IMR-90 (cell line): Measurements from ENCODE around the gene DMRTC2. TPM values are rescaled to one million over a fixed set of nuclear protein-coding genes. Genes with fewer than 3 reads are reported as not detected.

ENCODE experiments used
- ATAC-seq: fragments of 200-7000 bp; cut with Tn5 transposase; 2 replicates; pipeline ENCODE4 v1.9.1; 2020; ENCODE audit warnings: low read depth, mild to moderate bottlenecking, moderate library complexity
- BruUV-seq: library from RNA; stranded (reverse); fragments of 400-500 nt; replicated peaks from 2 replicates; lab custom pipeline; 2021; lab: Mats Ljungman, UMichigan
- CTCF ChIA-PET: fragments of 300-600 bp; formaldehyde crosslinking; extraction: SDS; loops from one replicate; lab custom pipeline; 2021; ENCODE audit warnings: antibody characterized with exemption; lab: Yijun Ruan, JAX
- POLR2A ChIA-PET: fragments of 300-600 bp; sonication (Branson Sonifier 250); formaldehyde crosslinking; loops from one replicate; lab custom pipeline; 2022; ENCODE audit warnings: antibody characterized with exemption; ENCODE audit not compliant: unreplicated experiment; lab: Charles Lee
- DNase-seq: peaks from one replicate; pipeline ENCODE4 v3.0.0; 2013
- H2AFZ ChIP-seq: replicated peaks from 2 replicates; pipeline ENCODE3; 2013; ENCODE audit warnings: low read length, mild to moderate bottlenecking; ENCODE audit not compliant: poor library complexity
- H2AK5ac ChIP-seq: 2 replicates; pipeline ENCODE4 v1.6.1; 2013; ENCODE audit warnings: low read depth, low read length, inconsistent platforms
- H2AK9ac ChIP-seq: replicated peaks from 2 replicates; pipeline ENCODE3; 2013; ENCODE audit warnings: mild to moderate bottlenecking, low read depth, low read length, moderate library complexity; ENCODE audit not compliant: poor library complexity
- H2BK120ac ChIP-seq: 2 replicates; pipeline ENCODE4 v1.6.1; 2013; ENCODE audit warnings: low read depth, low read length, inconsistent platforms
- H2BK15ac ChIP-seq: 3 replicates; pipeline ENCODE4 v1.6.1; 2013; ENCODE audit warnings: low read depth, low read length, inconsistent platforms
- H2BK20ac ChIP-seq: 2 replicates; pipeline ENCODE4 v1.6.1; 2013; ENCODE audit warnings: low read depth, mild to moderate bottlenecking, inconsistent platforms, low read length, moderate library complexity
- H2BK5ac ChIP-seq: 2 replicates; pipeline ENCODE4 v1.6.1; 2013; ENCODE audit warnings: mild to moderate bottlenecking, low read depth, low read length, inconsistent platforms; ENCODE audit not compliant: poor library complexity, severe bottlenecking
- H3K14ac ChIP-seq: replicated peaks from 2 replicates; pipeline ENCODE4 v1.6.1; 2013; ENCODE audit warnings: low read depth, low read length, inconsistent platforms
- H3K18ac ChIP-seq: 2 replicates; pipeline ENCODE4 v1.6.1; 2013; ENCODE audit warnings: low read depth, low read length, control low read depth
- H3K23ac ChIP-seq: 2 replicates; pipeline ENCODE4 v1.6.1; 2013; ENCODE audit warnings: low read depth, low read length, inconsistent platforms
- H3K27ac ChIP-seq: 2 replicates; pipeline ENCODE4 v1.5.1; 2013; ENCODE audit warnings: mild to moderate bottlenecking, control low read depth, low read length; ENCODE audit not compliant: insufficient read depth
- H3K27me3 ChIP-seq: 2 replicates; pipeline ENCODE4 v1.6.1; 2013; ENCODE audit warnings: low read length; ENCODE audit not compliant: control insufficient read depth, insufficient read depth
- H3K36me3 ChIP-seq: 2 replicates; pipeline ENCODE4 v1.6.1; 2013; ENCODE audit warnings: low read length, mixed read lengths; ENCODE audit not compliant: control insufficient read depth, insufficient read depth
- H3K4ac ChIP-seq: 2 replicates; pipeline ENCODE4 v1.6.1; 2013; ENCODE audit warnings: low read depth, low read length, inconsistent platforms
- H3K4me1 ChIP-seq: 2 replicates; pipeline ENCODE4 v1.6.1; 2013; ENCODE audit warnings: low read length, mixed read lengths; ENCODE audit not compliant: control insufficient read depth, insufficient read depth
- H3K4me2 ChIP-seq: 2 replicates; pipeline ENCODE4 v1.6.1; 2013; ENCODE audit warnings: low read depth, mild to moderate bottlenecking, control low read depth, low read length, moderate library complexity
- H3K4me3 ChIP-seq: 2 replicates; pipeline ENCODE4 v1.5.1; 2013; ENCODE audit warnings: low read depth, mild to moderate bottlenecking, control low read depth, low read length, moderate library complexity; ENCODE audit not compliant: insufficient read depth
- H3K56ac ChIP-seq: 2 replicates; pipeline ENCODE4 v1.6.1; 2013; ENCODE audit warnings: low read length, inconsistent platforms; ENCODE audit not compliant: insufficient read depth; ENCODE audit errors: extremely low read depth
- H3K79me1 ChIP-seq, 2 experiments: 2 replicates each; pipeline ENCODE4 v1.6.1; 2013; ENCODE audit warnings: low read length in 2 of 2, inconsistent platforms in 1 of 2, low read depth in 1 of 2
- H3K9ac ChIP-seq: 2 replicates; pipeline ENCODE4 v1.6.1; 2013; ENCODE audit warnings: low read depth, low read length, control low read depth
- H3K9me1 ChIP-seq: 2 replicates; pipeline ENCODE4 v1.6.1; 2013; ENCODE audit warnings: low read length, inconsistent platforms; ENCODE audit not compliant: insufficient read depth
- H3K9me3 ChIP-seq: 2 replicates; pipeline ENCODE4 v1.6.1; 2013; ENCODE audit warnings: low read length; ENCODE audit not compliant: control insufficient read depth, insufficient read depth
- H4K20me1 ChIP-seq: 2 replicates; pipeline ENCODE4 v1.6.1; 2013; ENCODE audit warnings: low read length, inconsistent platforms; ENCODE audit not compliant: insufficient read depth
- H4K5ac ChIP-seq: 2 replicates; pipeline ENCODE4 v1.6.1; 2013; ENCODE audit warnings: mild to moderate bottlenecking, low read depth, low read length, control low read depth
- H4K8ac ChIP-seq, 2 experiments: 2 replicates each; pipeline ENCODE4 v1.6.1; 2013; ENCODE audit warnings: low read depth in 2 of 2, low read length in 2 of 2, control low read depth in 1 of 2, inconsistent platforms in 1 of 2
- H4K91ac ChIP-seq: 2 replicates; pipeline ENCODE4 v1.6.1; 2013; ENCODE audit warnings: low read depth, low read length, inconsistent platforms; ENCODE audit not compliant: insufficient read depth
- CHD1 ChIP-seq: IDR thresholded peaks from 2 replicates; pipeline ENCODE4 v1.6.1; 2012; ENCODE audit warnings: low read depth, low read length, improper control_type of control experiment
- MAZ ChIP-seq: IDR thresholded peaks from 2 replicates; pipeline ENCODE4 v1.6.1; 2012; ENCODE audit warnings: low read depth, mild to moderate bottlenecking, low read length, improper control_type of control experiment, moderate library complexity, borderline replicate concordance
- MXI1 ChIP-seq: IDR thresholded peaks from 2 replicates; pipeline ENCODE4 v1.6.1; 2012; ENCODE audit warnings: low read depth, mild to moderate bottlenecking, low read length, moderate library complexity, borderline replicate concordance
- POLR2A ChIP-seq: IDR thresholded peaks from 2 replicates; pipeline ENCODE4 v1.6.1; 2012; ENCODE audit warnings: mild to moderate bottlenecking, low read depth, low read length
- RAD21 ChIP-seq: IDR thresholded peaks from 2 replicates; pipeline ENCODE4 v1.6.1; 2012; ENCODE audit warnings: low read length, improper control_type of control experiment
- RFX5 ChIP-seq: IDR thresholded peaks from 2 replicates; pipeline ENCODE4 v1.8.0; 2012; ENCODE audit warnings: low read depth, mild to moderate bottlenecking, low read length, moderate library complexity
- SMC3 ChIP-seq: fragments of 150-350 bp; IDR thresholded peaks from 2 replicates; pipeline ENCODE4 v1.6.1; 2016; ENCODE audit warnings: low read depth, mild to moderate bottlenecking, antibody characterized with exemption, low read length, moderate library complexity
- USF2 ChIP-seq: fragments of 150-350 bp; IDR thresholded peaks from 2 replicates; pipeline ENCODE4 v1.6.1; 2017; ENCODE audit warnings: mild to moderate bottlenecking, antibody characterized with exemption, low read length, low read depth
- WGBS, 2 experiments: methylation state at CpG; one replicate each; pipeline versions ENCODE4 v1.1.5 to v1.1.7; 2013; ENCODE audit warnings: missing lambda C conversion rate in 2 of 2; ENCODE audit not compliant: insufficient read length in 1 of 2; ENCODE audit errors: extremely low coverage in 2 of 2; 5-methylcytosine and 5-hydroxymethylcytosine counted together
- dilution Hi-C: fragments of 300-500 bp; cut with HindIII; formaldehyde crosslinking; loops from one replicate; pipeline ENCODE4 v1.14.3; 2018; ENCODE audit warnings: low sequenced_read_pairs; ENCODE audit not compliant: unreplicated experiment
- in situ Hi-C: fragments of 300-500 bp; cut with MboI; formaldehyde crosslinking; loops from 3 replicates; pipeline ENCODE4 v1.14.3; 2019; ENCODE audit warnings: low sequenced_read_pairs, inconsistent platforms, mixed read lengths
- intact Hi-C: fragments of 100-400 bp; cut with micrococcal nuclease; formaldehyde crosslinking; loops from 2 replicates; pipeline ENCODE4 v1.10.0; 2022
- polyA plus RNA-seq, 3 experiments: library from polyadenylated mRNA; depleted of rRNA; stranded (reverse); fragments of >200 nt; gene quantifications; 2 replicates each; pipeline ENCODE4 v1.2.3, GENCODE V29; 2012; ENCODE audit warnings: low replicate concordance in 1 of 3
- total RNA-seq: library from RNA; depleted of rRNA; stranded (reverse); fragments of >200 nt; gene quantifications from 2 replicates; pipeline ENCODE4 v1.2.3, GENCODE V29; 2012

The DMRTC2 gene
- total and polyA plus RNA-seq, 2 of the 4 experiments (the other 2 are of a cell fraction), result not detected

- H3K56ac ChIP-seq, result no peak overlapping the region
- H2BK20ac ChIP-seq, result no peak overlapping the region
- no peaks in the 10 kb centered on the region for H3K27me3 ChIP-seq
- H3K36me3 ChIP-seq, result peaks cover 68% of the 10 kb centered on the region
- no peak overlapping the region for H2AK9ac ChIP-seq
- BruUV-seq, result no TSS peak
- H2BK5ac ChIP-seq, result no peak overlapping the region
- dilution Hi-C loops (no loop called here), intact Hi-C loops (no loop called here), in situ Hi-C loops (no loop called here)
- 93% methylated on average over 7 of the region's 12 CpGs; no CpG with 5 or more reads in 1 of the 2 experiments for WGBS, 2 experiments
- H3K4me1 ChIP-seq, result peaks cover 3% of the 10 kb centered on the region; the same call in 1 of the 2 replicates
- H2BK120ac ChIP-seq, result no peak overlapping the region
- H3K9ac ChIP-seq, result no peak overlapping the region
- CTCF ChIA-PET, result no interaction called here
- peaks cover 21 to 53% of the 10 kb centered on the region in 2 experiments for H3K79me1 ChIP-seq
- H3K18ac ChIP-seq, result no peak overlapping the region
- no peak overlapping the region for H4K8ac ChIP-seq
- H4K20me1 ChIP-seq, result peaks cover 95% of the 10 kb centered on the region
- H2AK5ac ChIP-seq, result no peak overlapping the region
- H4K91ac ChIP-seq, result no peak overlapping the region
- H3K27ac ChIP-seq, result no peak overlapping the region
- ATAC-seq, result no peak
- DNase-seq, result no peak
- POLR2A ChIA-PET, result no interaction called here
- no peak overlapping the region for H3K4me3 ChIP-seq
- TF ChIP-seq POLR2A (no peak), USF2 (no peak), MXI1 (no peak), CHD1 (no peak), SMC3 (no peak), RAD21 (no peak), RFX5 (no peak), MAZ (no peak)
- no peak overlapping the region for H4K5ac ChIP-seq
- H3K14ac ChIP-seq, result no peak overlapping the region
- no peaks in the 10 kb centered on the region for H3K9me3 ChIP-seq
- no peak overlapping the region for H3K4me2 ChIP-seq
- peaks cover 10% of the 10 kb centered on the region; the same call in 1 of the 2 replicates for H3K9me1 ChIP-seq
- H3K4ac ChIP-seq, result no peak overlapping the region
- H2AFZ ChIP-seq, result no peak overlapping the region
- H3K23ac ChIP-seq, result no peak overlapping the region
- no peak overlapping the region for H2BK15ac ChIP-seq
Measured at GRCh38 chr19:41868989-41869300, 24.1 kb downstream of the DMRTC2 start.
